OCI-LY1 (cell line): ENCODE results near the gene OPRM1.

Experiments used
- H2AFZ ChIP-seq: fragments of 200-600 bp; sonication (generic), shearing (Covaris generic); 2 replicates; pipeline ENCODE4 v1.6.0; 2014; ENCODE audit warnings: antibody characterized with exemption, mild to moderate bottlenecking, low read length
- H3F3A ChIP-seq: fragments of 200-600 bp; sonication (generic), shearing (Covaris generic); 2 replicates; pipeline ENCODE4 v1.6.0; 2014; ENCODE audit warnings: mild to moderate bottlenecking, antibody characterized with exemption, low read length, moderate library complexity; ENCODE audit not compliant: insufficient read depth
- H3K27ac ChIP-seq: fragments of 200-600 bp; sonication (generic); 2 replicates; pipeline ENCODE4 v1.5.1; 2014; ENCODE audit warnings: low read length, mixed run types, mild to moderate bottlenecking, low read depth; ENCODE audit not compliant: poor library complexity, severe bottlenecking
- H3K27me3 ChIP-seq: fragments of 200-600 bp; sonication (generic); 2 replicates; pipeline ENCODE4 v1.6.0; 2014; ENCODE audit warnings: antibody characterized with exemption, mild to moderate bottlenecking, low read length, moderate library complexity; ENCODE audit not compliant: insufficient read depth
- H3K36me3 ChIP-seq: fragments of 200-600 bp; sonication (generic); 2 replicates; pipeline ENCODE4 v1.6.1; 2014; ENCODE audit warnings: mild to moderate bottlenecking, antibody characterized with exemption, low read length, moderate library complexity, mixed read lengths; ENCODE audit not compliant: insufficient read depth
- H3K4me1 ChIP-seq: fragments of 200-600 bp; sonication (generic); 2 replicates; pipeline ENCODE4 v1.5.1; 2014; ENCODE audit warnings: mild to moderate bottlenecking, low read length, moderate library complexity; ENCODE audit not compliant: insufficient read depth, severe bottlenecking
- H3K4me2 ChIP-seq: fragments of 200-600 bp; sonication (generic), shearing (Covaris generic); 2 replicates; pipeline ENCODE4 v1.6.1; 2014; ENCODE audit warnings: low read length
- H3K4me3 ChIP-seq: fragments of 200-600 bp; sonication (generic); 2 replicates; pipeline ENCODE4 v1.5.1; 2014; ENCODE audit warnings: low read length, low read depth, mild to moderate bottlenecking, mixed read lengths; ENCODE audit not compliant: poor library complexity, severe bottlenecking
- H3K79me2 ChIP-seq: fragments of 200-600 bp; shearing (Covaris generic); 2 replicates; pipeline ENCODE4 v1.6.1; 2016; ENCODE audit warnings: mixed run types, low read length, mixed read lengths; ENCODE audit not compliant: insufficient read depth
- H3K9ac ChIP-seq: fragments of 200-600 bp; sonication (generic), shearing (Covaris generic); 2 replicates; pipeline ENCODE4 v1.6.1; 2014; ENCODE audit warnings: mild to moderate bottlenecking, low read length, mixed read lengths
- H3K9me2 ChIP-seq: fragments of 200-600 bp; sonication (generic), shearing (Covaris generic); 2 replicates; pipeline ENCODE4 v1.6.1; 2014; ENCODE audit warnings: low read depth, mild to moderate bottlenecking, low read length, mixed read lengths
- H3K9me3 ChIP-seq: fragments of 200-600 bp; shearing (Covaris generic); 2 replicates; pipeline ENCODE4 v1.6.1; 2014; ENCODE audit warnings: low read length, mixed read lengths
- H4K20me1 ChIP-seq: fragments of 200-600 bp; sonication (generic), shearing (Covaris generic); 2 replicates; pipeline ENCODE4 v1.6.0; 2016; ENCODE audit warnings: mild to moderate bottlenecking, low read length; ENCODE audit not compliant: insufficient read depth
- CTCF ChIP-seq: fragments of 200-600 bp; sonication (generic), shearing (Covaris generic); IDR thresholded peaks from 2 replicates; pipeline ENCODE4 v1.5.1; 2017; ENCODE audit warnings: mild to moderate bottlenecking, antibody characterized with exemption, low read length, moderate library complexity, mixed read lengths
- EZH2 ChIP-seq: fragments of 200-600 bp; sonication (generic), shearing (Covaris generic); IDR thresholded peaks from 2 replicates; pipeline ENCODE4 v1.8.0; 2017; ENCODE audit warnings: borderline replicate concordance, mixed run types, mild to moderate bottlenecking, antibody characterized with exemption, low read length, moderate library complexity, mixed read lengths

OPRM1 gene

GRCh38 chr6:154245506-154245905 is 206.5 kb downstream of the OPRM1 start:
- H4K20me1 ChIP-seq, result no peaks in the 10 kb centered on the region
- no peak overlapping the region for H3K27ac ChIP-seq
- no peaks in the 10 kb centered on the region for H3K27me3 ChIP-seq
- no peaks in the 10 kb centered on the region for H3K9me2 ChIP-seq
- no peaks in the 10 kb centered on the region for H3K79me2 ChIP-seq
- no peaks in the 10 kb centered on the region for H3K4me1 ChIP-seq
- H3K9me3 ChIP-seq, result no peaks in the 10 kb centered on the region
- no peaks in the 10 kb centered on the region for H3K36me3 ChIP-seq
- no peak overlapping the region for H3K9ac ChIP-seq
- no peak overlapping the region for H2AFZ ChIP-seq
- H3K4me3 ChIP-seq, result no peak overlapping the region
- TF ChIP-seq CTCF, result no peak
- no peak for TF ChIP-seq EZH2
- H3K4me2 ChIP-seq, result no peak overlapping the region
- no peaks in the 10 kb centered on the region for H3F3A ChIP-seq

DNA sequence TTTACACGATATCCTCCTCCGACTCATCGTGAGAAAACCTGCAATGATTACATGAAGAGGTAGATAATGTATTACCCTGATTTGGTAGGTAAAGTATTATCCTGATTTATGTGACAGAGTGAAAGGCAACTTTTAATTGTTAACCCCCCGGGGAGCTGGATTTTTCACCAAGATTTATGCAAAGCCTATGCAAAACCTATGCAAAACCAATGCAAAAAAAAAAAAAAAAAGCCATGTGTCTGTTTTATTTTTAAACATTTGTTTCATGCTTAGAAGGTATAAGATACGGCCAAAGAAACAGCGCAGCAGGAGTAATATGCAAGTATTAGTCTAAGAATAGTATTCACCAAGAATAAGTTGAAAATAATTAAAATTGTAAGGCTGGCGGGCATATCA is 207.7 kb downstream of the OPRM1 start:
- Histone ChIP-seq H4K20me1 (no peaks in the 10 kb centered on the region), H3K9me2 (no peaks in the 10 kb centered on the region), H3F3A (no peaks in the 10 kb centered on the region), H3K9ac (no peak overlapping the region), H3K4me2 (no peak overlapping the region), H3K79me2 (no peaks in the 10 kb centered on the region), H2AFZ (no peak overlapping the region), H3K27me3 (no peaks in the 10 kb centered on the region), H3K4me3 (no peak overlapping the region), H3K36me3 (no peaks in the 10 kb centered on the region), H3K9me3 (no peaks in the 10 kb centered on the region), H3K4me1 (no peaks in the 10 kb centered on the region), H3K27ac (no peak overlapping the region)
- TF ChIP-seq EZH2, result no peak
- TF ChIP-seq CTCF, result no peak

DNA sequence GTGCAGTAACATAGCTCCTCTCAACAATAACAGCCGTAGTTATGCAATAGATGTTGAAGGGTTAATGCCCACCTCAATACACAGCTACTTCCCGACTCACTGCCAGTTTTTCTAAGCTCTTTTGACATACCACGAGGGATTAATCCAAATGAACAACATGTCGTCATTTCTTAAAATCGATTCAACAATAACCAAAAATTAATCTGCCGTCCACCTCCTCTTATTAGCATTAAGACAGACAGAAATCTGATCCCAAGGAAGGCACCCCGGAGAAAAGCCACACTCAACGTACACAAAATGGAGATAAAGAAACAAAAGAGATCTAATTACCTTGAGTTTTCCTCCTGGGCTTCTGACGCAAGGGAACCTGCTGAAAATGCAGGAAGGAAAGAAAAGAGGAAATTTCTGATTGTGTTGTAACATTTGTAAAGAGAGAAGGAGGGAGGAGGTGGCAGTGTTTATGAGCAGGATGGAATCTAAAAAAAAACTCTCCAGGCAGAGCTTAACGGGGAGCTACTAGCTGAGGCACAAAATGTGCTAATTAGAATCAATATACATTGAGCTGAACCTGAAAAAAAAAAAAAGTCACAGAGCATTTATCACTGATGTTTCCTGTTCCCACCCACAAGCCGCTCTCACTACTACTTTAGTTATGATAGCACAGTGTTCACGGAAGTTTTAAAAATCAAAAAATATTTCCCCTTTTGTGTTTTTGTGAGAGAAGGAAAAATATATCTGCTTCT is 208.2 kb downstream of the OPRM1 start:
- Histone ChIP-seq H3K9ac (no peak overlapping the region), H3K9me3 (no peaks in the 10 kb centered on the region), H3K79me2 (no peaks in the 10 kb centered on the region), H3K4me2 (no peak overlapping the region), H3K9me2 (no peaks in the 10 kb centered on the region), H3K4me1 (no peaks in the 10 kb centered on the region), H3K27me3 (no peaks in the 10 kb centered on the region), H3K36me3 (no peaks in the 10 kb centered on the region), H3K4me3 (no peak overlapping the region), H4K20me1 (no peaks in the 10 kb centered on the region), H3K27ac (no peak overlapping the region), H2AFZ (no peak overlapping the region), H3F3A (no peaks in the 10 kb centered on the region)
- TF ChIP-seq CTCF (no peak), EZH2 (no peak)
